BJ (cell line): ENCODE measurements around the gene DGKE. TPM values are rescaled to one million over a fixed set of nuclear protein-coding genes. Genes with fewer than 3 reads are reported as not detected.

Source experiments
- CTCF ChIA-PET: fragments of 350-600 bp; formaldehyde crosslinking; extraction: SDS; loops from one replicate; lab custom pipeline; 2021; ENCODE audit warnings: antibody characterized with exemption, inconsistent platforms; lab: Yijun Ruan, JAX
- POLR2A ChIA-PET: fragments of 300-600 bp; sonication (Branson Sonifier 250); formaldehyde crosslinking; extraction: SDS; loops from one replicate; lab custom pipeline; 2021; ENCODE audit warnings: antibody characterized with exemption; lab: Charles Lee
- DNase-seq: peaks from one replicate; pipeline ENCODE4 v3.0.0-alpha.2; 2011; ENCODE audit warnings: low read depth
- H3K27me3 ChIP-seq: 2 replicates; pipeline ENCODE4 v1.6.0; 2011; ENCODE audit warnings: low read length; ENCODE audit not compliant: control insufficient read depth, insufficient read depth
- H3K36me3 ChIP-seq: 2 replicates; pipeline ENCODE4 v1.5.1; 2011; ENCODE audit warnings: low read length; ENCODE audit not compliant: control insufficient read depth, insufficient read depth
- H3K4me3 ChIP-seq: 2 replicates; pipeline ENCODE4 v1.5.1; 2011; ENCODE audit warnings: low read depth, mild to moderate bottlenecking, control low read depth, low read length
- polyA plus RNA-seq: library from polyadenylated mRNA; depleted of rRNA; stranded (reverse); fragments of >200 nt; gene quantifications from 2 replicates; pipeline ENCODE4 v1.2.3, GENCODE V29; 2011
- TF ChIP-seq, protein P1 (sequence below): IDR thresholded peaks from 2 replicates; pipeline ENCODE4 v1.5.1; 2011; ENCODE audit warnings: low read depth, mild to moderate bottlenecking, control low read depth, inconsistent platforms, low read length, moderate library complexity; ENCODE audit not compliant: insufficient read depth

DGKE gene
- polyA plus RNA-seq, 1 experiment: 1.9 TPM

DNA sequence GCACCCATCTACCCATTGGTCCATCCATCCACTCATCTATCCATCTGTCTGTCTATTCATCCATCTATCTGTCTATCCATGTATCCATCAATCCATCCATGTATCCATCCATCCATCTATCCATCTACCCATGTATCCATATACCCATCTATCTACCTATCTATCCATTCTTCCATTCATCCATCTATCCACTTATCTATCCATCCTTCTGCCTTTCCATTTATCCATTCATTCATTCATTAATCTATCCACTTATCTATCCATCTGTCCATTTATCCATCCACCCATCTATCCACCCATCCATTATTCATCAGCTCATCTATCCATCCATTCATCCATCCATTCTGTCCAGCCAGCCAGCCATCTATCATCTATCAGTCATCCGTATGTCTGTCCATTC is 58.4 kb downstream of the DGKE start:
- Histone ChIP-seq H3K36me3 (peaks cover 33% of the 10 kb centered on the region), H3K4me3 (no peak overlapping the region), H3K27me3 (no peaks in the 10 kb centered on the region)
- ChIA-PET CTCF (interaction anchor here (1.2 kb wide), 2 partner anchors 11 to 12 kb away, joined by 3 to 4 read pairs; no protein-coding TSS in a partner anchor), POLR2A (no interaction called here)
- TF ChIP-seq, protein P1, sequence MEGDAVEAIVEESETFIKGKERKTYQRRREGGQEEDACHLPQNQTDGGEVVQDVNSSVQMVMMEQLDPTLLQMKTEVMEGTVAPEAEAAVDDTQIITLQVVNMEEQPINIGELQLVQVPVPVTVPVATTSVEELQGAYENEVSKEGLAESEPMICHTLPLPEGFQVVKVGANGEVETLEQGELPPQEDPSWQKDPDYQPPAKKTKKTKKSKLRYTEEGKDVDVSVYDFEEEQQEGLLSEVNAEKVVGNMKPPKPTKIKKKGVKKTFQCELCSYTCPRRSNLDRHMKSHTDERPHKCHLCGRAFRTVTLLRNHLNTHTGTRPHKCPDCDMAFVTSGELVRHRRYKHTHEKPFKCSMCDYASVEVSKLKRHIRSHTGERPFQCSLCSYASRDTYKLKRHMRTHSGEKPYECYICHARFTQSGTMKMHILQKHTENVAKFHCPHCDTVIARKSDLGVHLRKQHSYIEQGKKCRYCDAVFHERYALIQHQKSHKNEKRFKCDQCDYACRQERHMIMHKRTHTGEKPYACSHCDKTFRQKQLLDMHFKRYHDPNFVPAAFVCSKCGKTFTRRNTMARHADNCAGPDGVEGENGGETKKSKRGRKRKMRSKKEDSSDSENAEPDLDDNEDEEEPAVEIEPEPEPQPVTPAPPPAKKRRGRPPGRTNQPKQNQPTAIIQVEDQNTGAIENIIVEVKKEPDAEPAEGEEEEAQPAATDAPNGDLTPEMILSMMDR: no peak
- DNase-seq: no peak

DNA sequence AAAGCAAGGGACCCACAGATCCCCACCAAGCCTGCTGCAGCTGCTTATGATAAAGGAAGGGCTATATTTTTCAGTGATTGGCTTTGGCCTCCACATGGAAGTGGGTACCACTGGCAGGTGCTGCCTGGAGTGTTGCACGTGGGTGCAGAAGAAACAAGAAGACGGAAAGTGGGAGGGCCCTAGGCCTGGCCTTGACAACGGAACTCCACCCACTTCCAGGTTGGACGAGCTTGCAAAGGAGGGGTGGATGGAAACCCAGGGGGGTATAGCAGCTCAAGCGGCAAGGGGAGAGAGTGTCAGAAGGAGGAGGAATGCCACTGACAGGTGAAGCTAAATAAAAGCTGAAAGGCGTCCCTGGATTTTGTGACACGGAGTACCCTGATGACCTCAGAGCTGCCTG is 59.6 kb downstream of the DGKE start:
- CTCF ChIA-PET: interaction anchor here (0.6 kb wide), 1 partner anchor 1393 kb away, joined by 3 read pairs; no protein-coding TSS in a partner anchor
- TF ChIP-seq, protein P1: no peak
- peaks cover 38% of the 10 kb centered on the region for H3K36me3 ChIP-seq
- POLR2A ChIA-PET: interaction anchor here (0.9 kb wide), 1 partner anchor 17 kb away, joined by 3 read pairs; no protein-coding TSS in a partner anchor
- no peaks in the 10 kb centered on the region for H3K27me3 ChIP-seq
- H3K4me3 ChIP-seq: no peak overlapping the region
- DNase-seq: no peak

DNA sequence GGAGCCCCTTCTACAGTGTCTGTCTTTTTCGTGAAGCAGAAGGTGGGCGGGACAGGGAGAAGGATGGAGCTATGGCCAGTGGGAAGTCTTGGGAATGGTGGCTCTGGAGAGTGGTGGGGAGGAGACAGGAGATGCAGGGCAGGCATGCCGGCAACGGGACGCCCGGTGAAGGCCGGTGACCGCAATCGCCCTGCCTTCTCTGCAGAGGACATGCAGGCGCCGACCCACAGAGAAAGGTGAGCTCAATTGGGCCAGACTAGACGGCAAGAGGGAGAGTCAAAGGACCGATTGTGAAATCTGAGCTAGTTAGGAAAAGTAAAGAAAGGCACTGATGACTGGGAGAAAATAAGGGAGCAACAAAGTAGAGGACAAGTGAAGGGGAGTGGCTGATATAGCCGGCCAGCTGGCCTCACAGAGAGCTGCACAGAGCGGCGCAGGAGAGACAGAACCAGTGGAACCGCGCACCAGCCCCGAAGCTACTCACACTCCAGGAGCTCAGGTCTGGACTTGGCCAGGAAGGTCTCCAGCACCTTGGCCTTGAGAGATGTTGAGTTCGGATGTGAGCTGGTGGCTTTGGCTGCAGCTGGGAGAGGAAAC is 61.0 kb downstream of the DGKE start:
- CTCF ChIA-PET: interaction anchor here (0.6 to 1.3 kb wide), 2 partner anchors 10 to 1816 kb away, joined by 3 to 4 read pairs; no protein-coding TSS in a partner anchor

DNA sequence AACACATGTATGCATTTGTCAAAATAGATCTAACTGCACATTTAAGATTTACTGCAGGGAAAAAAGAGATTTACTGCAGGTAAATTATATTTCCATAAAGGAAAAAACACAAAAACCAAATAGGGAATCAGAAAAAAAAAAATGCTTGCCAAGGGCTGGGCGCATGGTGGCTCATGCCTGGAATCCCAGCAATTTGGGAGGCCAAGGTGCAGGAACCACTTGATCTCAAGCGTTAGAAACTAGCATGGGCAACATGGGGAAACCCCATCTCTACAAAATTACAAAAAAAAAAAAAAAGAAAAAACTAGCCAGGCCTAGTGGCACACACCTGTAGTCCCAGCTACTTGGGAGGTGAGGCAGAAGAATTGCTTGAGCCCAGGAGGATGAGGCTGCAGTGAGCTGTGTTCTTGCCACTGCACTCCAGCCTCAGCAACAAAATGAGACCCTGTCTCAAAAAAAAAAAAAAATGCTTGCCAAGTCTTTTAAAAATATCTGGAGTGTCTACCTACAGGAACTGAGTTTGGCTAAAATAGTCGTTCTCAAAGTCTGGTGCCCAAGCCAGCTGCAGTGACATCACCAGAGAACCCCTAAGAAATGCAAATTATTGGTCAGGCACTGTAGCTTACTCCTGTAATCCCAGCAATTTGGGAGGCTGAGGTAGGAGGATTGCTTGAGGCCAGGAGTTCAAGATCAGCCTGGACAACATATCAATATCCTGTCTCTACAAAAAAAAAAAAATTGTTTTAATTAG is 62.4 kb downstream of the DGKE start:
- TF ChIP-seq, protein P1: no peak
- H3K27me3 ChIP-seq: no peaks in the 10 kb centered on the region
- no peak overlapping the region for H3K4me3 ChIP-seq
- H3K36me3 ChIP-seq: peaks cover 41% of the 10 kb centered on the region
- CTCF ChIA-PET: no interaction called here
- no peak for DNase-seq
- POLR2A ChIA-PET: no interaction called here

More for the DNA sequence above, 61.0 kb downstream of the DGKE start:
- POLR2A ChIA-PET: no interaction called here
- H3K4me3 ChIP-seq: no peak overlapping the region
- DNase-seq: no peak
- TF ChIP-seq, protein P1: no peak
- no peaks in the 10 kb centered on the region for H3K27me3 ChIP-seq
- peaks cover 38% of the 10 kb centered on the region for H3K36me3 ChIP-seq

DNA sequence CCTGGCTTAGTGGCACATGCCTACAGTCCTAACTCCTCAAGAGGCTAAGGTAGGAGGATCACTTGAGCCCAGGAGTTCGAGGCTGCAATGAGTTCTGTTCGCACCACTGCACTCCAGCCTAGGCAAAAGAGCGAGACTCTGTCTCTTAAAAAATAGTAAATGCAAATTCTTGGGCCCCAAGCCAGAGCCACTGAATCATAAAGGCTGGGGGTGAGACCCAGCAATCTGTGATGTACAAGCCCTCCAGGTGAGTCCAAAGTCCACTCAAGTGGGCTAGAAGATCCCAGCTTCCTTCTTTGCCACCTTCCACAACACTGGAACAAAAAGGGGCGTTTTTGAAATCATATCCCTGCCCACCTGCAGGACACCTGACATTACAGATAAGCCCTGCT is 63.0 kb downstream of the DGKE start:
- POLR2A ChIA-PET: no interaction called here
- CTCF ChIA-PET: no interaction called here
- no peak overlapping the region for H3K4me3 ChIP-seq

More for the DNA sequence above, 63.0 kb downstream of the DGKE start:
- TF ChIP-seq, protein P1: no peak
- no peaks in the 10 kb centered on the region for H3K27me3 ChIP-seq
- DNase-seq: no peak
- H3K36me3 ChIP-seq: peaks cover 41% of the 10 kb centered on the region
